ENCODE measurements around the gene PTAFR. TPM values are rescaled to one million over a fixed set of nuclear protein-coding genes. Genes with fewer than 3 reads are reported as not detected.

The PTAFR gene
- polyA plus RNA-seq, 2 of the 4 experiments (the other 2 are of a cell fraction), result 0.17 to 0.58 TPM

DNA sequence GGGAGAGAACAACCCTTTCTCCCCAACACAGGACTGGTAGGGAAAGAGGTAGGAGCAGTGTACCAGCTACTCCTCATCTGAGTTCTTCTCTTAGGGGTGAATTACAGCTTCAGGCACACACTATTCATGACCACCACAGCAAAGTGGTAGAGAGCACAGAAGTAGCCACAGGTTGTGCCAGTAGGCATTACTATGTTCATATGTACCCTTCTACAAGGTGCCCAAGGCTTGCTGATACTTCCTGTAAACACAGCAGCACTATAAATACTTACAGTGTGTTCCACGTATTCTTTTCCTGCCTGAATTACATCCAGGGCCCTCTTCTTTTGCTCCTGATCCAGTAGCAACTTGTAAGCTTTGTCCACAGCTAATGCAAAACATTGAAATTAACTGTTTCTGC is 33.2 kb upstream of the PTAFR start (continued):
- TF ChIP-seq, protein P1, sequence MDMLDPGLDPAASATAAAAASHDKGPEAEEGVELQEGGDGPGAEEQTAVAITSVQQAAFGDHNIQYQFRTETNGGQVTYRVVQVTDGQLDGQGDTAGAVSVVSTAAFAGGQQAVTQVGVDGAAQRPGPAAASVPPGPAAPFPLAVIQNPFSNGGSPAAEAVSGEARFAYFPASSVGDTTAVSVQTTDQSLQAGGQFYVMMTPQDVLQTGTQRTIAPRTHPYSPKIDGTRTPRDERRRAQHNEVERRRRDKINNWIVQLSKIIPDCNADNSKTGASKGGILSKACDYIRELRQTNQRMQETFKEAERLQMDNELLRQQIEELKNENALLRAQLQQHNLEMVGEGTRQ (IDR thresholded peaks at IDR 0.05), result no peak
- TF ChIP-seq HDAC2 (IDR thresholded peaks at IDR 0.05), result no peak
- TF ChIP-seq CBX8 (IDR thresholded peaks at IDR 0.05), result no peak
- TF ChIP-seq MYC (IDR thresholded peaks at IDR 0.05; ENCODE audit: borderline replicate concordance, low read length), result no peak
- TF ChIP-seq NFE2L2 (conservative IDR thresholded peaks at IDR 0.05; ENCODE audit: low read length), result no peak
- TF ChIP-seq TP53 (CRISPR knock-in tag; IDR thresholded peaks at IDR 0.05), result no peak
- no peak for TF ChIP-seq POLR2AphosphoS2 (conservative IDR thresholded peaks at IDR 0.05; ENCODE audit: low read length)

DNA sequence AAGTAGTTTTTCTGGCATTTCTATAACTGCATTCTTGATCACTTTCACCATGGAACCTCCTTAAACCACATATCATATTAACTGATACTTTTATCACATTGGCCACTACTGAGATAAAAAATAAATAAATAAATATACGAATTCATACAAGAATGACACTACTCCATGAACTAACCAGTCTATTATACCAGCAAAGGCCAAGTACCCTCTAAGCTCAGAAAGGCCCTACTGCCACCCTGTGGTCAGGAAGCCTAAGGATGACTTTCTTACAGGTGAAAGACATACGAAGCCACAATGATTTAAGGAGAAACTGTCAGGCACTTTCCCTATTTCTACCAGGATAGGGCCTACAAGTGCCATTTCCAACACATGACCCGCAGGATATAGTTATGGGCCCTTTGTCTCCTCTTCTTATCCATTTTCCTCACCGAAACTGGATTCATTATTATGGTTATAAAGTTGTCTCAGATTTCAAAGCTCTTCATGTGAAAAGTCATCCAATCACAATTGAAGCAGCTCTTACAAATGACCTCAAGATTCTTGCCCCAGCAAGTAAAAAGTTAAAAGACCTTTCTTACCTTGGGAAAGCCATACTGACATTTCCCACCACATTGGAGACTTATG is 32.4 kb upstream of the PTAFR start:
- DNase-seq (ENCODE audit: low read depth in 1 of 2, low spot score in 1 of 2), result peak; percentile 42 to 69
- CTCF ChIA-PET, result interaction anchor here (0.6 to 7.7 kb wide), 39 partner anchors 9 to 378 kb away, joined by 3 to 144 read pairs (median 4); partner anchors contain the start of genes EYA3 and PPP1R8
- H3K4me3 ChIP-seq, result no peak overlapping the region
- no peak for FAIRE-seq
- H3K4me2 ChIP-seq, result no peak overlapping the region
- POLR2A ChIA-PET, result interaction anchor here (1.1 to 1.3 kb wide), 2 partner anchors 118 to 120 kb away, joined by 3 to 6 read pairs; partner anchors contain the start of gene EYA3
- H3K4me1 ChIP-seq, result 0 out of 3 replicates have a peak, but pooled peaks cover 3% of the 10 kb centered on the region
- no peaks in the 10 kb centered on the region for H3K9me3 ChIP-seq
- H3K27ac ChIP-seq, result no peak overlapping the region
- peak; percentile 85 to 90 for ATAC-seq
- TF ChIP-seq, protein P2, sequence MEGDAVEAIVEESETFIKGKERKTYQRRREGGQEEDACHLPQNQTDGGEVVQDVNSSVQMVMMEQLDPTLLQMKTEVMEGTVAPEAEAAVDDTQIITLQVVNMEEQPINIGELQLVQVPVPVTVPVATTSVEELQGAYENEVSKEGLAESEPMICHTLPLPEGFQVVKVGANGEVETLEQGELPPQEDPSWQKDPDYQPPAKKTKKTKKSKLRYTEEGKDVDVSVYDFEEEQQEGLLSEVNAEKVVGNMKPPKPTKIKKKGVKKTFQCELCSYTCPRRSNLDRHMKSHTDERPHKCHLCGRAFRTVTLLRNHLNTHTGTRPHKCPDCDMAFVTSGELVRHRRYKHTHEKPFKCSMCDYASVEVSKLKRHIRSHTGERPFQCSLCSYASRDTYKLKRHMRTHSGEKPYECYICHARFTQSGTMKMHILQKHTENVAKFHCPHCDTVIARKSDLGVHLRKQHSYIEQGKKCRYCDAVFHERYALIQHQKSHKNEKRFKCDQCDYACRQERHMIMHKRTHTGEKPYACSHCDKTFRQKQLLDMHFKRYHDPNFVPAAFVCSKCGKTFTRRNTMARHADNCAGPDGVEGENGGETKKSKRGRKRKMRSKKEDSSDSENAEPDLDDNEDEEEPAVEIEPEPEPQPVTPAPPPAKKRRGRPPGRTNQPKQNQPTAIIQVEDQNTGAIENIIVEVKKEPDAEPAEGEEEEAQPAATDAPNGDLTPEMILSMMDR (IDR thresholded peaks at IDR 0.05), result peak; percentile 79
- TF ChIP-seq, protein P3, sequence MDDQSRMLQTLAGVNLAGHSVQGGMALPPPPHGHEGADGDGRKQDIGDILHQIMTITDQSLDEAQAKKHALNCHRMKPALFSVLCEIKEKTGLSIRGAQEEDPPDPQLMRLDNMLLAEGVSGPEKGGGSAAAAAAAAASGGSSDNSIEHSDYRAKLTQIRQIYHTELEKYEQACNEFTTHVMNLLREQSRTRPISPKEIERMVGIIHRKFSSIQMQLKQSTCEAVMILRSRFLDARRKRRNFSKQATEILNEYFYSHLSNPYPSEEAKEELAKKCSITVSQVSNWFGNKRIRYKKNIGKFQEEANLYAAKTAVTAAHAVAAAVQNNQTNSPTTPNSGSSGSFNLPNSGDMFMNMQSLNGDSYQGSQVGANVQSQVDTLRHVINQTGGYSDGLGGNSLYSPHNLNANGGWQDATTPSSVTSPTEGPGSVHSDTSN (IDR thresholded peaks at IDR 0.05), result no peak
- no peak for TF ChIP-seq KDM1A (IDR thresholded peaks at IDR 0.05; ENCODE audit: low read depth)
- TF ChIP-seq, protein P4, sequence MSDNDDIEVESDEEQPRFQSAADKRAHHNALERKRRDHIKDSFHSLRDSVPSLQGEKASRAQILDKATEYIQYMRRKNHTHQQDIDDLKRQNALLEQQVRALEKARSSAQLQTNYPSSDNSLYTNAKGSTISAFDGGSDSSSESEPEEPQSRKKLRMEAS (IDR thresholded peaks at IDR 0.05), result no peak
- TF ChIP-seq SMC3 (IDR thresholded peaks at IDR 0.05), result peak; percentile 84
- peak; percentile 87 to 88 for TF ChIP-seq RAD21 (conservative IDR thresholded peaks at IDR 0.05 in 1 of 2, IDR thresholded peaks at IDR 0.05 in 1 of 2)
- 16% methylated on average over 4 of the region's 4 CpGs for WGBS (ENCODE audit: missing lambda C conversion rate)

DNA sequence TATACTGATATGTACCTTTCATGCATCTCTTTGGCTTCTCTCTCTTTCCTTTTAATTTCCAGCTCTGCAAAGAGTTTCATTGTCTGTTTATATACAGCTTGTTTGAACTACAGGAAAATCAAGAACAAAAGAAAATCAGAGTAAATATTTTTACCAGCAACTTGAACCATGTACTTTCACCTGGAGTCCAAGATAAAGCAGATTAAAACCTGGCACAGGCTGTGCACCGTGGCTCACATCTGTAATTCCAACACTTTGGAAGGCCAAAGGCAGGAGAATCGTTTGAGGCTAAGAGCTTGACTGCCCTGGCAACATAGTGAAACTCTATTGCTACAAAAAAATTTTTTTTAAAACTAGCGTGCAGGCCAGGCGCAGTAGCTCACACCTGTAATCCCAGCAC is 28.8 kb upstream of the PTAFR start:
- TF ChIP-seq RNF2 (IDR thresholded peaks at IDR 0.05; ENCODE audit: borderline replicate concordance, low read depth), result no peak
- TF ChIP-seq ZSCAN20 (CRISPR knock-in tag; IDR thresholded peaks at IDR 0.05), result no peak
- no peak for TF ChIP-seq EHF (CRISPR knock-in tag; IDR thresholded peaks at IDR 0.05)
- TF ChIP-seq, protein P5, sequence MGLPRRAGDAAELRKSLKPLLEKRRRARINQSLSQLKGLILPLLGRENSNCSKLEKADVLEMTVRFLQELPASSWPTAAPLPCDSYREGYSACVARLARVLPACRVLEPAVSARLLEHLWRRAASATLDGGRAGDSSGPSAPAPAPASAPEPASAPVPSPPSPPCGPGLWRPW (IDR thresholded peaks at IDR 0.05), result no peak
- no peak for TF ChIP-seq TFCP2L1 (CRISPR knock-in tag; IDR thresholded peaks at IDR 0.05)
- no peak for TF ChIP-seq BHLHE40 (IDR thresholded peaks at IDR 0.05; ENCODE audit: low read depth, low read length)
- TF ChIP-seq FOSB (CRISPR knock-in tag; IDR thresholded peaks at IDR 0.05), result no peak
- TF ChIP-seq, protein P1 (IDR thresholded peaks at IDR 0.05), result no peak
- TF ChIP-seq KDM5A (IDR thresholded peaks at IDR 0.05), result no peak
- TF ChIP-seq, protein P4 (IDR thresholded peaks at IDR 0.05), result no peak
- TF ChIP-seq RARB (CRISPR knock-in tag; IDR thresholded peaks at IDR 0.05), result no peak
- TF ChIP-seq EHMT2 (IDR thresholded peaks at IDR 0.05; ENCODE audit: low read depth), result no peak
- CTCF ChIA-PET, result interaction anchor here (1.0 to 4.2 kb wide), 3 partner anchors 53 to 114 kb away, joined by 3 to 31 read pairs (median 3); no protein-coding TSS in a partner anchor
- 87% methylated on average over 4 of the region's 4 CpGs for WGBS (ENCODE audit: missing lambda C conversion rate)
- no peaks in the 10 kb centered on the region for H3K9me3 ChIP-seq
- H3K4me2 ChIP-seq, result no peak overlapping the region
- FAIRE-seq (no peak), ATAC-seq (no peak), DNase-seq (ENCODE audit: low read depth in 1 of 2, low spot score in 1 of 2) (no peak)
- H3K27ac ChIP-seq, result no peak overlapping the region
- POLR2A ChIA-PET, result no interaction called here
- no peak overlapping the region for H3K4me3 ChIP-seq
- H3K4me1 ChIP-seq, result no peaks in the 10 kb centered on the region

Measured in A549 (cell line).